ENCODE results near the gene SCTR.

DNA sequence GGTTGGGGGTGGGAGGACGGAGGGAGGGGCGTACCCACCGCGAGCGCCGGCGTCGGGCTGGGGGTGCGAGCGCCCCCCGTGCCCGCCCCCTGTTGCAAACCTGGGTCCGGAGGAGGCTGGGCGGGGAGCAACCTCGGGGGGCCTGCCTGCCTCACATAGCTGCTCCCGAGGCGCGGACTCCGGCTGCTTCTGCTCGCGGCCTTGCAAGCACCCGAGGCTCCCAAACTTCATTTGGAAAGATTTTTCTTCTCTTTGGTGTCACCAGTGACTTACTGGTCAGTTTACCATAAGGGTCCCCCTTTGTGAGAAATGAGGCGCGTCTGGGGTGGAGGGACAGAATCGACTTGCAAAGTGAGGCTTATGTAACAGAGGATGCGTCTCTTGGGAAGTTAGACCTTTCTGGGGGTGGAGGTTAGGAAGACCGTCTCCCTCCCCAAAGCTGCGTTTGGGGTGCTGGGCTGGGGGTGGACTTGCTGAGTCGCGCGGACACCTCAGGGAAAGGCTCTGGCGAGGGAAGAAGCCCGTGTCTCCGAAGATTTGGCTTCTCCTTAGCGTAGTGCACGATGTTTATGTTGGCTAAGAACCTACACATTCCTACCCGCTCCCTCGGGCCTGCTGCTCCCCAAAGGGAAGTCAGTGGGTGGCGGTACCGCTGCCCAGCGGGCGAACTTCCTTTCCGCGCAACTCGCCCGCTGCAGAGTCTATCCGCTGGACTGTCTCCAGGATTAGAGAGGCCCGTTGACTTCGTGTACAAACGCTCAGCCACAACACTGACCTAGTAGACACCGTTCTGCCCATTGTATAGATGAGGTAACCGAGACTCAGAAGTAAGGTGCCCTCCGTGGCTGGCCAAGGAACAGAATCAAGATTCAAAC lies 92.1 kb downstream of the SCTR start:
- no peak for TF ChIP-seq TCF7L2 (IDR thresholded peaks at IDR 0.05; ENCODE audit: low read depth, low read length)
- TF ChIP-seq, protein P1, sequence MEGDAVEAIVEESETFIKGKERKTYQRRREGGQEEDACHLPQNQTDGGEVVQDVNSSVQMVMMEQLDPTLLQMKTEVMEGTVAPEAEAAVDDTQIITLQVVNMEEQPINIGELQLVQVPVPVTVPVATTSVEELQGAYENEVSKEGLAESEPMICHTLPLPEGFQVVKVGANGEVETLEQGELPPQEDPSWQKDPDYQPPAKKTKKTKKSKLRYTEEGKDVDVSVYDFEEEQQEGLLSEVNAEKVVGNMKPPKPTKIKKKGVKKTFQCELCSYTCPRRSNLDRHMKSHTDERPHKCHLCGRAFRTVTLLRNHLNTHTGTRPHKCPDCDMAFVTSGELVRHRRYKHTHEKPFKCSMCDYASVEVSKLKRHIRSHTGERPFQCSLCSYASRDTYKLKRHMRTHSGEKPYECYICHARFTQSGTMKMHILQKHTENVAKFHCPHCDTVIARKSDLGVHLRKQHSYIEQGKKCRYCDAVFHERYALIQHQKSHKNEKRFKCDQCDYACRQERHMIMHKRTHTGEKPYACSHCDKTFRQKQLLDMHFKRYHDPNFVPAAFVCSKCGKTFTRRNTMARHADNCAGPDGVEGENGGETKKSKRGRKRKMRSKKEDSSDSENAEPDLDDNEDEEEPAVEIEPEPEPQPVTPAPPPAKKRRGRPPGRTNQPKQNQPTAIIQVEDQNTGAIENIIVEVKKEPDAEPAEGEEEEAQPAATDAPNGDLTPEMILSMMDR (IDR thresholded peaks at IDR 0.05) = no peak
- TF ChIP-seq, protein P2, sequence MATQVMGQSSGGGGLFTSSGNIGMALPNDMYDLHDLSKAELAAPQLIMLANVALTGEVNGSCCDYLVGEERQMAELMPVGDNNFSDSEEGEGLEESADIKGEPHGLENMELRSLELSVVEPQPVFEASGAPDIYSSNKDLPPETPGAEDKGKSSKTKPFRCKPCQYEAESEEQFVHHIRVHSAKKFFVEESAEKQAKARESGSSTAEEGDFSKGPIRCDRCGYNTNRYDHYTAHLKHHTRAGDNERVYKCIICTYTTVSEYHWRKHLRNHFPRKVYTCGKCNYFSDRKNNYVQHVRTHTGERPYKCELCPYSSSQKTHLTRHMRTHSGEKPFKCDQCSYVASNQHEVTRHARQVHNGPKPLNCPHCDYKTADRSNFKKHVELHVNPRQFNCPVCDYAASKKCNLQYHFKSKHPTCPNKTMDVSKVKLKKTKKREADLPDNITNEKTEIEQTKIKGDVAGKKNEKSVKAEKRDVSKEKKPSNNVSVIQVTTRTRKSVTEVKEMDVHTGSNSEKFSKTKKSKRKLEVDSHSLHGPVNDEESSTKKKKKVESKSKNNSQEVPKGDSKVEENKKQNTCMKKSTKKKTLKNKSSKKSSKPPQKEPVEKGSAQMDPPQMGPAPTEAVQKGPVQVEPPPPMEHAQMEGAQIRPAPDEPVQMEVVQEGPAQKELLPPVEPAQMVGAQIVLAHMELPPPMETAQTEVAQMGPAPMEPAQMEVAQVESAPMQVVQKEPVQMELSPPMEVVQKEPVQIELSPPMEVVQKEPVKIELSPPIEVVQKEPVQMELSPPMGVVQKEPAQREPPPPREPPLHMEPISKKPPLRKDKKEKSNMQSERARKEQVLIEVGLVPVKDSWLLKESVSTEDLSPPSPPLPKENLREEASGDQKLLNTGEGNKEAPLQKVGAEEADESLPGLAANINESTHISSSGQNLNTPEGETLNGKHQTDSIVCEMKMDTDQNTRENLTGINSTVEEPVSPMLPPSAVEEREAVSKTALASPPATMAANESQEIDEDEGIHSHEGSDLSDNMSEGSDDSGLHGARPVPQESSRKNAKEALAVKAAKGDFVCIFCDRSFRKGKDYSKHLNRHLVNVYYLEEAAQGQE (IDR thresholded peaks at IDR 0.05; ENCODE audit: insufficient read depth in 1 of 2, low read depth in 2 of 2, low read length in 1 of 2) = no peak

All from Panc1 (cell line).